ENCODE data around the gene APBA1.

DNA sequence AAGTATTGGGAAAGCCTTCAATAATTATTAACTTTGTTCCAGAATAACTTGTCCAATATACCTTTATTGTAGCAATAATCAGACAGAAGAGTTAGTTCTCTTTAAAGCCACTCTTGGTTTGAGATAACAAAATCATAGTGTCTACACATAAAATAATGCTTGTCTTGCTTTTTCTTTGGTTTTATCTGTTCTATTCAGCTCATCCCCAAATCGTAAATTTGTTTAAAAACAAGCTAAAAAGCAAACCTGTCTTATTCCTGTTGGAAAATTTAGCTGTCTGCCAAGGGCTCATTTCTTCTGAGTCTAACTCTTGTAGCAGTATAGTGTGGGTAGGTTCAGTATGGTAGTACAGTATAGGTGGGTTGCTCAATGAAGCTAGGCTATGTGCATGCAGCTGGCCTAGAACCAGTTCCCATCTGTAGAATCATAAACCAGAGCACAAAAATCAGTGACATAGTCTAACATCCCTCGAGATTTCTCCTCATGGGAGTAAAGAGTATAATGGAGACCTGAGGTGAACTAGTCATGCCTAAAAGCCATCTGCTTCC is 17.9 kb upstream of the APBA1 start:
- TF ChIP-seq CTCF (IDR thresholded peaks at IDR 0.05) (no peak), POLR2A (IDR thresholded peaks at IDR 0.05) (no peak)
